Neuron (in vitro differentiated cells): ENCODE results near the gene LSG1.

Experiments
- H2AFZ ChIP-seq: one replicate; pipeline ENCODE4 v1.6.1; 2013; ENCODE audit warnings: low read depth, mild to moderate bottlenecking, inconsistent platforms, low read length, moderate library complexity
- H3K27me3 ChIP-seq: one replicate; pipeline ENCODE4 v1.6.1; 2013; ENCODE audit warnings: low read length; ENCODE audit not compliant: insufficient read depth
- H3K36me3 ChIP-seq: one replicate; pipeline ENCODE4 v1.6.1; 2013; ENCODE audit warnings: low read length; ENCODE audit not compliant: insufficient read depth
- H3K4me1 ChIP-seq: one replicate; pipeline ENCODE4 v1.6.1; 2013; ENCODE audit warnings: low read length; ENCODE audit not compliant: insufficient read depth
- H3K4me3 ChIP-seq: 2 replicates; pipeline ENCODE4 v1.5.1; 2013; ENCODE audit warnings: mild to moderate bottlenecking, low read length, moderate library complexity
- H3K9me3 ChIP-seq: one replicate; pipeline ENCODE4 v1.6.1; 2013; ENCODE audit warnings: low read length

LSG1 gene

GRCh38 chr3:194598771-194599557 is 73.0 kb downstream of the LSG1 start:
- no peaks in the 10 kb centered on the region for H3K27me3 ChIP-seq
- no peaks in the 10 kb centered on the region for H3K9me3 ChIP-seq
- H2AFZ ChIP-seq, result no peak overlapping the region
- peaks cover 14% of the 10 kb centered on the region for H3K36me3 ChIP-seq
- H3K4me3 ChIP-seq, result no peak overlapping the region
- H3K4me1 ChIP-seq, result no peaks in the 10 kb centered on the region

- Histone ChIP-seq H3K4me3 (no peak overlapping the region), H3K27me3 (no peaks in the 10 kb centered on the region), H3K4me1 (no peaks in the 10 kb centered on the region), H3K9me3 (no peaks in the 10 kb centered on the region), H3K36me3 (peaks cover 9% of the 10 kb centered on the region), H2AFZ (no peak overlapping the region)
Observed at GRCh38 chr3:194596906-194597305, 75.1 kb downstream of the LSG1 start.

GRCh38 chr3:194592798-194593752 is 78.9 kb downstream of the LSG1 start:
- H3K4me1 ChIP-seq, result no peaks in the 10 kb centered on the region
- H3K9me3 ChIP-seq, result no peaks in the 10 kb centered on the region
- H3K27me3 ChIP-seq, result no peaks in the 10 kb centered on the region
- H3K36me3 ChIP-seq, result peaks cover 6% of the 10 kb centered on the region
- H3K4me3 ChIP-seq, result no peak overlapping the region
- H2AFZ ChIP-seq, result no peak overlapping the region
